NCI-H2196 (cell line): ENCODE results near the gene ONECUT3.
"Not testable (repeated sequence)": the region's sequence is repeated elsewhere in the genome, so short reads cannot be mapped to it uniquely, and the experiment has no call there.

Source experiments
- DNase-seq: peaks from one replicate; lab custom pipeline; 2025; ENCODE audit not compliant: unreplicated experiment; lab: John Stamatoyannopoulos, UW

ONECUT3 gene

GRCh38 chr19:1790054-1790792 is 36.9 kb downstream of the ONECUT3 start:
- no peak for DNase-seq

- DNase-seq: no peak
These were observed 38.6 kb downstream of the ONECUT3 start for GRCh38 chr19:1791879-1792278.

GRCh38 chr19:1794424-1795172 is 41.3 kb downstream of the ONECUT3 start:
- DNase-seq: no peak

GRCh38 chr19:1796395-1797142 is 43.3 kb downstream of the ONECUT3 start:
- no peak for DNase-seq

GRCh38 chr19:1797313-1797712 is 44.0 kb downstream of the ONECUT3 start:
- DNase-seq: not testable (repeated sequence)

GRCh38 chr19:1799695-1800342 is 46.5 kb downstream of the ONECUT3 start:
- DNase-seq: no peak

GRCh38 chr19:1804858-1805257 is 51.6 kb downstream of the ONECUT3 start:
- DNase-seq: no peak

GRCh38 chr19:1805401-1806183 is 52.3 kb downstream of the ONECUT3 start:
- no peak for DNase-seq

- DNase-seq: no peak
These were observed 53.1 kb downstream of the ONECUT3 start for GRCh38 chr19:1806184-1807029.

- no peak for DNase-seq
These were observed 53.9 kb downstream of the ONECUT3 start for GRCh38 chr19:1807030-1807694.

GRCh38 chr19:1807695-1808394 is 54.5 kb downstream of the ONECUT3 start:
- no peak for DNase-seq

- DNase-seq: no peak
These were observed 55.1 kb downstream of the ONECUT3 start for GRCh38 chr19:1808395-1808731.

- DNase-seq: no peak
These were observed 56.4 kb downstream of the ONECUT3 start for GRCh38 chr19:1809678-1810077.

- no peak for DNase-seq
These were observed 57.3 kb downstream of the ONECUT3 start for GRCh38 chr19:1810439-1811160.

GRCh38 chr19:1811472-1811894 is 58.2 kb downstream of the ONECUT3 start:
- peak; percentile 15 for DNase-seq

- no peak for DNase-seq
These were observed 58.7 kb downstream of the ONECUT3 start, which contains the start of gene ATP8B3 for GRCh38 chr19:1811942-1812425. Gene ATP8B3, minus strand, starts transcription at chr19:1812276. Its CDS starts 540 bp downstream, at chr19:1811736.

- peak; percentile 96 for DNase-seq
These were observed 59.3 kb downstream of the ONECUT3 start for GRCh38 chr19:1812426-1813191.
